ENCODE data around the gene HVCN1. TPM values are rescaled to one million over a fixed set of nuclear protein-coding genes. Genes with fewer than 3 reads are reported as not detected.
"Not testable (repeated sequence)": the region's sequence is repeated elsewhere in the genome, so short reads cannot be mapped to it uniquely, and the experiment has no call there.

The HVCN1 gene
- polyA plus RNA-seq (ENCODE audit: insufficient read length) = 4.7 TPM

- DNase-seq (ENCODE audit: low read depth) = no peak
Observed at GRCh38 chr12:110688446-110689280, at the start of gene HVCN1. TSS of gene HVCN1 (minus strand) at chr12:110689115. CDS start at chr12:110683245, 5,870 bp downstream.

GRCh38 chr12:110737532-110737931 lies 48.6 kb upstream of the HVCN1 start:
- DNase-seq (ENCODE audit: low read depth) = no peak

GRCh38 chr12:110737016-110737415 lies 48.1 kb upstream of the HVCN1 start:
- not testable (repeated sequence) for DNase-seq (ENCODE audit: low read depth)

GRCh38 chr12:110733900-110734299 lies 45.0 kb upstream of the HVCN1 start:
- DNase-seq (ENCODE audit: low read depth) = no peak

GRCh38 chr12:110733089-110733715 lies 44.3 kb upstream of the HVCN1 start:
- no peak for DNase-seq (ENCODE audit: low read depth)

- DNase-seq (ENCODE audit: low read depth) = no peak
Observed at GRCh38 chr12:110732572-110732971, 43.7 kb upstream of the HVCN1 start.

- DNase-seq (ENCODE audit: low read depth) = no peak
Observed at GRCh38 chr12:110731479-110731878, 42.6 kb upstream of the HVCN1 start.

GRCh38 chr12:110728628-110729027 lies 39.7 kb upstream of the HVCN1 start:
- DNase-seq (ENCODE audit: low read depth) = no peak

- no peak for DNase-seq (ENCODE audit: low read depth)
Observed at GRCh38 chr12:110726708-110727369, 37.9 kb upstream of the HVCN1 start.

GRCh38 chr12:110726028-110726427 lies 37.1 kb upstream of the HVCN1 start:
- DNase-seq (ENCODE audit: low read depth) = no peak

- no peak for DNase-seq (ENCODE audit: low read depth)
Observed at GRCh38 chr12:110725267-110725666, 36.4 kb upstream of the HVCN1 start.

GRCh38 chr12:110722892-110723291 lies 34.0 kb upstream of the HVCN1 start:
- not testable (repeated sequence) for DNase-seq (ENCODE audit: low read depth)

- no peak for DNase-seq (ENCODE audit: low read depth)
Observed at GRCh38 chr12:110721570-110721969, 32.7 kb upstream of the HVCN1 start.

- no peak for DNase-seq (ENCODE audit: low read depth)
Observed at GRCh38 chr12:110720516-110720915, 31.6 kb upstream of the HVCN1 start.

GRCh38 chr12:110718222-110718908 lies 29.4 kb upstream of the HVCN1 start:
- DNase-seq (ENCODE audit: low read depth) = no peak

- no peak for DNase-seq (ENCODE audit: low read depth)
Observed at GRCh38 chr12:110717037-110717436, 28.1 kb upstream of the HVCN1 start.

- no peak for DNase-seq (ENCODE audit: low read depth)
Observed at GRCh38 chr12:110708917-110709316, 20.0 kb upstream of the HVCN1 start.

GRCh38 chr12:110705309-110705708 lies 16.4 kb upstream of the HVCN1 start:
- DNase-seq (ENCODE audit: low read depth) = no peak

GRCh38 chr12:110704750-110705149 lies 15.8 kb upstream of the HVCN1 start:
- DNase-seq (ENCODE audit: low read depth) = no peak

GRCh38 chr12:110704231-110704630 lies 15.3 kb upstream of the HVCN1 start:
- DNase-seq (ENCODE audit: low read depth) = no peak

- DNase-seq (ENCODE audit: low read depth) = no peak
Observed at GRCh38 chr12:110702081-110702480, 13.2 kb upstream of the HVCN1 start.
